ENCODE data around the gene OR9G4.

OR9G4 gene

GRCh38 chr11:56748597-56748996 lies at the start of gene OR9G4:
Gene OR9G4 (minus strand): TSS chr11:56748697. CDS start chr11:56743766, 4,931 bp downstream.
- no peak for DNase-seq (ENCODE audit: extremely low spot score)
- TF ChIP-seq CTCF (IDR thresholded peaks at IDR 0.05; ENCODE audit: control extremely low read depth, extremely low read depth, low read depth, missing control alignments), result no peak
- CTCF ChIA-PET, result no interaction called here
- POLR2A ChIA-PET, result no interaction called here

- peak; percentile 19 for DNase-seq (ENCODE audit: extremely low spot score)
- ChIA-PET POLR2A (no interaction called here), CTCF (interaction anchor here (0.7 to 2.4 kb wide), 6 partner anchors 9 to 844 kb away, joined by 3 to 12 read pairs (median 4); no protein-coding TSS in a partner anchor)
- TF ChIP-seq CTCF (IDR thresholded peaks at IDR 0.05; ENCODE audit: control extremely low read depth, extremely low read depth, low read depth, missing control alignments), result peak; percentile 45
Measured at GRCh38 chr11:56783448-56784041, 35.0 kb upstream of the OR9G4 start.

- TF ChIP-seq CTCF (IDR thresholded peaks at IDR 0.05; ENCODE audit: control extremely low read depth, extremely low read depth, low read depth, missing control alignments), result no peak
- ChIA-PET POLR2A (no interaction called here), CTCF (interaction anchor here (0.7 to 2.4 kb wide), 10 partner anchors 8 to 843 kb away, joined by 3 to 12 read pairs (median 3); no protein-coding TSS in a partner anchor)
- DNase-seq (ENCODE audit: extremely low spot score), result peak; percentile 19
Measured at GRCh38 chr11:56782167-56782847, 33.8 kb upstream of the OR9G4 start.

- POLR2A ChIA-PET, result no interaction called here
- TF ChIP-seq CTCF (IDR thresholded peaks at IDR 0.05; ENCODE audit: control extremely low read depth, extremely low read depth, low read depth, missing control alignments), result no peak
- CTCF ChIA-PET, result interaction anchor here (1.5 kb wide), 1 partner anchor 831 kb away, joined by 3 read pairs; no protein-coding TSS in a partner anchor
- DNase-seq (ENCODE audit: extremely low spot score), result no peak
Measured at GRCh38 chr11:56776809-56777208, 28.3 kb upstream of the OR9G4 start.

- no peak for DNase-seq (ENCODE audit: extremely low spot score)
- CTCF ChIA-PET, result interaction anchor here (0.9 kb wide), 1 partner anchor 12 kb away, joined by 3 read pairs; no protein-coding TSS in a partner anchor
- POLR2A ChIA-PET, result no interaction called here
- TF ChIP-seq CTCF (IDR thresholded peaks at IDR 0.05; ENCODE audit: control extremely low read depth, extremely low read depth, low read depth, missing control alignments), result no peak
Measured at GRCh38 chr11:56764976-56765375, 16.5 kb upstream of the OR9G4 start.

GRCh38 chr11:56751480-56751879 lies 3.0 kb upstream of the OR9G4 start:
- TF ChIP-seq CTCF (IDR thresholded peaks at IDR 0.05; ENCODE audit: control extremely low read depth, extremely low read depth, low read depth, missing control alignments), result no peak
- no peak for DNase-seq (ENCODE audit: extremely low spot score)
- CTCF ChIA-PET, result no interaction called here
- POLR2A ChIA-PET, result no interaction called here

Data from GM10248 (cell line).